DOHH2 (cell line): ENCODE results near the gene UBE2M.

Experiments used
- H3F3A ChIP-seq: fragments of 200-600 bp; sonication (generic), shearing (Covaris generic); 2 replicates; pipeline ENCODE4 v1.6.0; 2016; ENCODE audit warnings: antibody characterized with exemption, mild to moderate bottlenecking; ENCODE audit not compliant: control insufficient read depth, insufficient read depth
- H3K27ac ChIP-seq: fragments of 200-600 bp; sonication (generic); 2 replicates; pipeline ENCODE4 v1.5.1; 2014; ENCODE audit warnings: low read depth, mild to moderate bottlenecking, low read length, moderate library complexity
- H3K27me3 ChIP-seq: fragments of 200-600 bp; sonication (generic); 2 replicates; pipeline ENCODE4 v1.6.1; 2014; ENCODE audit warnings: mild to moderate bottlenecking, low read length, mixed read lengths; ENCODE audit not compliant: control insufficient read depth
- H3K36me3 ChIP-seq: fragments of 200-600 bp; sonication (generic); 2 replicates; pipeline ENCODE4 v1.6.1; 2014; ENCODE audit warnings: mild to moderate bottlenecking, low read length, moderate library complexity, mixed read lengths; ENCODE audit not compliant: control insufficient read depth
- H3K4me1 ChIP-seq: fragments of 200-600 bp; sonication (generic); 2 replicates; pipeline ENCODE4 v1.6.1; 2014; ENCODE audit warnings: mild to moderate bottlenecking, low read length, mixed read lengths; ENCODE audit not compliant: control insufficient read depth
- H3K4me2 ChIP-seq: fragments of 200-600 bp; sonication (generic); 2 replicates; pipeline ENCODE4 v1.6.0; 2014; ENCODE audit warnings: mild to moderate bottlenecking, low read length, moderate library complexity
- H3K4me3 ChIP-seq: fragments of 200-600 bp; sonication (generic); 2 replicates; pipeline ENCODE4 v1.5.1; 2014; ENCODE audit warnings: mild to moderate bottlenecking, low read length, mixed read lengths
- H3K79me2 ChIP-seq: fragments of 200-600 bp; sonication (generic); 2 replicates; pipeline ENCODE4 v1.6.1; 2014; ENCODE audit warnings: mild to moderate bottlenecking, low read length, mixed read lengths; ENCODE audit not compliant: control insufficient read depth
- H3K9me2 ChIP-seq: fragments of 200-600 bp; sonication (generic); replicated peaks from 2 replicates; pipeline ENCODE4 v1.6.1; 2014; ENCODE audit warnings: mild to moderate bottlenecking, low read length, mixed read lengths; ENCODE audit not compliant: control insufficient read depth
- H3K9me3 ChIP-seq: fragments of 200-600 bp; sonication (generic); 2 replicates; pipeline ENCODE4 v1.6.1; 2014; ENCODE audit warnings: antibody characterized with exemption, low read length, mixed read lengths; ENCODE audit not compliant: control insufficient read depth, insufficient read depth
- H4K20me1 ChIP-seq: fragments of 200-600 bp; sonication (generic); 2 replicates; pipeline ENCODE4 v1.6.0; 2014; ENCODE audit warnings: low read depth, mild to moderate bottlenecking, antibody characterized with exemption, low read length, moderate library complexity; ENCODE audit not compliant: control insufficient read depth, insufficient read depth
- EZH2phosphoT487 ChIP-seq: fragments of 200-600 bp; sonication (generic); IDR thresholded peaks from 2 replicates; pipeline ENCODE4 v1.6.1; 2017; ENCODE audit warnings: borderline replicate concordance, mild to moderate bottlenecking, antibody characterized with exemption, low read length, moderate library complexity, mixed read lengths
- TF ChIP-seq, protein P1 (sequence below): fragments of 200-600 bp; sonication (generic); IDR thresholded peaks from one replicate; pipeline ENCODE4 v1.5.1; 2014; ENCODE audit warnings: antibody characterized with exemption, mild to moderate bottlenecking, low read depth, low read length; ENCODE audit not compliant: poor library complexity, severe bottlenecking

UBE2M gene

GRCh38 chr19:58571575-58571947, 13.2 kb upstream of the UBE2M start:
- Histone ChIP-seq H4K20me1 (no peaks in the 10 kb centered on the region), H3K79me2 (peaks cover 15% of the 10 kb centered on the region), H3K9me2 (no peaks in the 10 kb centered on the region), H3K4me3 (no peak overlapping the region), H3F3A (peaks cover 9% of the 10 kb centered on the region), H3K4me2 (peak overlapping the region; percentile 99; the same call in 1 of the 2 replicates), H3K9me3 (no peaks in the 10 kb centered on the region), H3K36me3 (peaks cover 24% of the 10 kb centered on the region), H3K27ac (no peak overlapping the region), H3K4me1 (peaks cover 23% of the 10 kb centered on the region), H3K27me3 (no peaks in the 10 kb centered on the region)
- no peak for TF ChIP-seq EZH2phosphoT487
- TF ChIP-seq, protein P1, sequence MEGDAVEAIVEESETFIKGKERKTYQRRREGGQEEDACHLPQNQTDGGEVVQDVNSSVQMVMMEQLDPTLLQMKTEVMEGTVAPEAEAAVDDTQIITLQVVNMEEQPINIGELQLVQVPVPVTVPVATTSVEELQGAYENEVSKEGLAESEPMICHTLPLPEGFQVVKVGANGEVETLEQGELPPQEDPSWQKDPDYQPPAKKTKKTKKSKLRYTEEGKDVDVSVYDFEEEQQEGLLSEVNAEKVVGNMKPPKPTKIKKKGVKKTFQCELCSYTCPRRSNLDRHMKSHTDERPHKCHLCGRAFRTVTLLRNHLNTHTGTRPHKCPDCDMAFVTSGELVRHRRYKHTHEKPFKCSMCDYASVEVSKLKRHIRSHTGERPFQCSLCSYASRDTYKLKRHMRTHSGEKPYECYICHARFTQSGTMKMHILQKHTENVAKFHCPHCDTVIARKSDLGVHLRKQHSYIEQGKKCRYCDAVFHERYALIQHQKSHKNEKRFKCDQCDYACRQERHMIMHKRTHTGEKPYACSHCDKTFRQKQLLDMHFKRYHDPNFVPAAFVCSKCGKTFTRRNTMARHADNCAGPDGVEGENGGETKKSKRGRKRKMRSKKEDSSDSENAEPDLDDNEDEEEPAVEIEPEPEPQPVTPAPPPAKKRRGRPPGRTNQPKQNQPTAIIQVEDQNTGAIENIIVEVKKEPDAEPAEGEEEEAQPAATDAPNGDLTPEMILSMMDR, result no peak

DNA sequence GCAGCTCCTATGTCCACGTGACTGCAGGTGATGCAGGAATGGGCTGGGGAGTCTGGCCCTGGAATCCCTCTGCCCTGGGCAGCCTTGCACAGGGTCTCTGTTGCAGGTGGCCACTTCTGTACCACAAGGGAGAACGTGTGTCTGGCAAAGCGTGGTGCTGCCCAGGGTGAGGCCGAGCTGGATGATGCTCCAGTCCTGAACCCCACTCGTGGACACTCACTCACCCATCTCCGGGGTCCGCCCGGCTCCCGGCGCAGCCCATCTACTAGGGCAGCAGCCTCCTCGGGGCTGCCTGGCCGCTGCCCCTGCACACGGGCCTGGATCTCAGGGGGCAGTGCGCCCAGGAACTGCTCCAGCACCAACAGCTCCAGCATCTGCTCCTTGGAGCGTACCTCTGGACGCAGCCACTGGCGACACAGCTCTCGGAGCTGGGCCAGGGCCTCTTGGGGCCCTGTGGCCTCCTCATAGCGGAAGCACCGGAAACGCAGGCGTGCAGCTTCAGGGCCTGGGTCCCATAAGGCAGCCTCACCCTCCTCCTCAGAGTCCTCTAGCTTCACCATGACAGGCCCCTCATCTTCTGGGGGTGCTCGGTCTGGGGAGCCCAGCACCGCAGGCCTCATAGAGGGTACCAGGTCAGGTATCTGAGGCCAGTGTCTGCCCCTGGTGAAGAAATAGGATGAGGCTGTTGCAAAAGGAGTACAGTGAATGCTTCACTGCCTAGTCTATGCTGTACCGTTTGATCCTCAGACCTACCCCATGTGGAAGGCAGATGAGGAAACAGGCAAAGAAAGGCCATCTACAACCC, 12.6 kb upstream of the UBE2M start:
- Histone ChIP-seq H3K36me3 (peaks cover 24% of the 10 kb centered on the region), H3K4me3 (no peak overlapping the region), H3K79me2 (peaks cover 13% of the 10 kb centered on the region), H3K9me3 (no peaks in the 10 kb centered on the region), H3K4me2 (no peak overlapping the region; the same call in 1 of the 2 replicates), H3K27ac (no peak overlapping the region), H3K4me1 (peaks cover 22% of the 10 kb centered on the region), H3K27me3 (no peaks in the 10 kb centered on the region), H3F3A (peaks cover 9% of the 10 kb centered on the region), H4K20me1 (no peaks in the 10 kb centered on the region), H3K9me2 (no peaks in the 10 kb centered on the region)
- TF ChIP-seq, protein P1, result no peak

- Histone ChIP-seq H3K4me1 (peaks cover 20% of the 10 kb centered on the region), H4K20me1 (no peaks in the 10 kb centered on the region), H3K27me3 (no peaks in the 10 kb centered on the region), H3K4me2 (no peak overlapping the region), H3K79me2 (peaks cover 8% of the 10 kb centered on the region), H3F3A (peaks cover 9% of the 10 kb centered on the region), H3K36me3 (peaks cover 24% of the 10 kb centered on the region), H3K9me3 (no peaks in the 10 kb centered on the region), H3K9me2 (no peaks in the 10 kb centered on the region), H3K4me3 (no peak overlapping the region), H3K27ac (no peak overlapping the region)
- TF ChIP-seq, protein P1, result no peak
- no peak for TF ChIP-seq EZH2phosphoT487
Observed at GRCh38 chr19:58569943-58570670, 11.7 kb upstream of the UBE2M start.
